HG03469 (cell line): Measurements from ENCODE around the gene ARL16.
"Not testable (repeated sequence)": the region's sequence is repeated elsewhere in the genome, so short reads cannot be mapped to it uniquely, and the experiment has no call there.

Experiments used
- ATAC-seq: cut with Tn5 transposase; IDR thresholded peaks from one replicate; pipeline ENCODE4 v1.9.1; 2021; ENCODE audit warnings: mild to moderate bottlenecking, moderate library complexity, moderate number of reproducible peaks; ENCODE audit not compliant: unreplicated experiment

Gene ARL16

GRCh38 chr17:81696218-81696941, 12.8 kb upstream of the ARL16 start:
- no peak for ATAC-seq

- no peak for ATAC-seq
Observed at GRCh38 chr17:81695801-81696200, 12.2 kb upstream of the ARL16 start.

- no peak for ATAC-seq
Observed at GRCh38 chr17:81695211-81695610, 11.6 kb upstream of the ARL16 start.

- no peak for ATAC-seq
Observed at GRCh38 chr17:81694810-81695209, 11.2 kb upstream of the ARL16 start.

GRCh38 chr17:81693509-81694210, 10.1 kb upstream of the ARL16 start:
- no peak for ATAC-seq

GRCh38 chr17:81691608-81692007, 8.0 kb upstream of the ARL16 start:
- no peak for ATAC-seq

- no peak for ATAC-seq
Observed at GRCh38 chr17:81691196-81691595, 7.6 kb upstream of the ARL16 start.

GRCh38 chr17:81690549-81690948, 7.0 kb upstream of the ARL16 start:
- no peak for ATAC-seq

- no peak for ATAC-seq
Observed at GRCh38 chr17:81690066-81690465, 6.5 kb upstream of the ARL16 start.

GRCh38 chr17:81688616-81689015, 5.0 kb upstream of the ARL16 start:
- no peak for ATAC-seq

GRCh38 chr17:81687770-81688541, 4.4 kb upstream of the ARL16 start:
- no peak for ATAC-seq

GRCh38 chr17:81686614-81687013, 3.0 kb upstream of the ARL16 start:
- no peak for ATAC-seq

- no peak for ATAC-seq
Observed at GRCh38 chr17:81685108-81685507, 1.5 kb upstream of the ARL16 start.

GRCh38 chr17:81684442-81684911, 880 bp upstream of the ARL16 start:
- no peak for ATAC-seq

GRCh38 chr17:81683208-81683583, 401 bp downstream of the ARL16 start:
- peak; percentile 5 for ATAC-seq

- ATAC-seq = no peak
Observed at GRCh38 chr17:81682565-81683207, 911 bp downstream of the ARL16 start.

GRCh38 chr17:81681672-81682071, 1.9 kb downstream of the ARL16 start:
- ATAC-seq = no peak

GRCh38 chr17:81680150-81680549, 3.4 kb downstream of the ARL16 start:
- no peak for ATAC-seq

GRCh38 chr17:81676906-81677305, 6.7 kb downstream of the ARL16 start:
- ATAC-seq = no peak

GRCh38 chr17:81675515-81676221, 7.9 kb downstream of the ARL16 start:
- not testable (repeated sequence) for ATAC-seq
